OCI-LY7 (cell line): Measurements from ENCODE around the gene RARS2. TPM values are rescaled to one million over a fixed set of nuclear protein-coding genes. Genes with fewer than 3 reads are reported as not detected.

Source experiments
- BruUV-seq: library from RNA; stranded (reverse); fragments of 400-500 nt; replicated peaks from 2 replicates; lab custom pipeline; 2021; lab: Mats Ljungman, UMichigan
- CTCF ChIA-PET: fragments of 300-600 bp; sonication (Branson Sonifier 250); formaldehyde crosslinking; loops from one replicate; lab custom pipeline; 2022; ENCODE audit warnings: antibody characterized with exemption; ENCODE audit not compliant: unreplicated experiment; lab: Charles Lee
- POLR2A ChIA-PET: fragments of 300-600 bp; sonication (Branson Sonifier 250); formaldehyde crosslinking; loops from one replicate; lab custom pipeline; 2022; ENCODE audit warnings: antibody characterized with exemption; lab: Charles Lee
- DNase-seq: peaks from one replicate; pipeline ENCODE4 v3.0.0-alpha.2; 2015; ENCODE audit warnings: low spot score
- H2AFZ ChIP-seq: fragments of 200-600 bp; sonication (generic), shearing (Covaris generic); 2 replicates; pipeline ENCODE4 v1.6.1; 2014; ENCODE audit warnings: mild to moderate bottlenecking, antibody characterized with exemption, low read length, moderate library complexity
- H3K27ac ChIP-seq: fragments of 200-600 bp; sonication (generic); 2 replicates; pipeline ENCODE4 v1.5.1; 2014; ENCODE audit warnings: mixed run types, low read depth, mild to moderate bottlenecking, moderate library complexity, low read length, inconsistent platforms; ENCODE audit not compliant: poor library complexity, severe bottlenecking
- H3K36me3 ChIP-seq: fragments of 200-600 bp; sonication (generic); 2 replicates; pipeline ENCODE4 v1.6.1; 2014; ENCODE audit warnings: mild to moderate bottlenecking, antibody characterized with exemption, low read length, moderate library complexity, mixed read lengths; ENCODE audit not compliant: insufficient read depth
- H3K4me1 ChIP-seq: fragments of 200-600 bp; sonication (generic); 2 replicates; pipeline ENCODE4 v1.5.1; 2014; ENCODE audit warnings: mild to moderate bottlenecking, low read length; ENCODE audit not compliant: insufficient read depth, poor library complexity, severe bottlenecking
- H3K4me2 ChIP-seq: fragments of 200-600 bp; sonication (generic); 2 replicates; pipeline ENCODE4 v1.6.1; 2014; ENCODE audit warnings: mild to moderate bottlenecking, low read length
- H3K4me3 ChIP-seq: fragments of 200-600 bp; sonication (generic); 2 replicates; pipeline ENCODE4 v1.5.1; 2014; ENCODE audit warnings: mild to moderate bottlenecking, low read depth, low read length; ENCODE audit not compliant: poor library complexity, severe bottlenecking
- H3K79me2 ChIP-seq: fragments of 200-600 bp; sonication (generic); 2 replicates; pipeline ENCODE4 v1.6.1; 2016; ENCODE audit warnings: low read depth, mild to moderate bottlenecking, low read length, moderate library complexity, mixed read lengths; ENCODE audit not compliant: insufficient read depth
- H3K9me2 ChIP-seq: fragments of 200-600 bp; sonication (generic); 2 replicates; pipeline ENCODE4 v1.6.1; 2016; ENCODE audit warnings: mild to moderate bottlenecking, low read length, mixed read lengths; ENCODE audit not compliant: insufficient read depth
- H3K9me3 ChIP-seq: fragments of 200-600 bp; sonication (generic); 2 replicates; pipeline ENCODE4 v1.6.1; 2014; ENCODE audit warnings: mild to moderate bottlenecking, mixed run types, low read length, mixed read lengths
- H4K20me1 ChIP-seq: fragments of 200-600 bp; sonication (generic); 2 replicates; pipeline ENCODE4 v1.6.1; 2014; ENCODE audit warnings: mild to moderate bottlenecking, antibody characterized with exemption, low read length, moderate library complexity, mixed read lengths; ENCODE audit not compliant: insufficient read depth
- EZH2phosphoT487 ChIP-seq: fragments of 200-600 bp; sonication (generic); IDR thresholded peaks from 2 replicates; pipeline ENCODE4 v1.6.1; 2018; ENCODE audit warnings: low read depth, borderline replicate concordance, mild to moderate bottlenecking, mixed run types, antibody characterized with exemption, low read length, moderate library complexity, mixed read lengths
- intact Hi-C: fragments of 100-400 bp; cut with micrococcal nuclease; formaldehyde crosslinking; loops from one replicate; pipeline ENCODE4 v1.10.0; 2022; ENCODE audit not compliant: unreplicated experiment
- total RNA-seq, 2 experiments: library from RNA; depleted of rRNA in 1 of 2; stranded (reverse); fragments of >200 nt in 1 of 2; shearing (Covaris generic) in 1 of 2; gene quantifications; 2 replicates each; pipeline ENCODE4 v1.2.3, GENCODE V29; 2014 to 2022
- TF ChIP-seq, protein P1 (sequence below): fragments of 200-600 bp; sonication (generic); conservative IDR thresholded peaks from 2 replicates; pipeline ENCODE4 v1.5.1; 2014; ENCODE audit warnings: mild to moderate bottlenecking, antibody characterized with exemption, low read length, moderate library complexity, mixed read lengths

RARS2 gene
- total RNA-seq, 2 experiments from 2014 or later: 21.4 to 36.0 TPM

DNA sequence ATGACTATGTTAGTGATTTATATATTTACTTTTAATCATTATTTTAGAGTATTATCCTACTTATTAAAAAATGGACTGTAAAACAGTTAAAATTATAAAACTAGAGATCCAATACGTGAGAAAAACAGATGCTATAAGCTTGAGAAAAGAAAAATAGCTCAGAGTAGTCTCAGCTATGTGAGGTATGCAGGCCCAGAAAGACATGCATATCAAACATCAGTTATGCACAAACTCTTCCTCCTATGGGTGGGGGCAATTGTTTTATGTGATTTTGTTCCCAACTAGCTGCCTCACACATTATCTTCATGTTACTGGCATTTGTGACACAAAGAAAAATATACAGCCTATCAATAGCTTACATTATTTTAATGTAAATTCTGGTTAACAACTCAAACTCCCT is 28.8 kb downstream of the RARS2 start:
- Histone ChIP-seq H3K9me3 (no peaks in the 10 kb centered on the region), H3K9me2 (no peaks in the 10 kb centered on the region), H4K20me1 (no peaks in the 10 kb centered on the region), H3K4me1 (no peaks in the 10 kb centered on the region), H3K4me2 (no peak overlapping the region), H2AFZ (no peak overlapping the region), H3K79me2 (no peaks in the 10 kb centered on the region), H3K36me3 (peaks cover 83% of the 10 kb centered on the region), H3K4me3 (no peak overlapping the region), H3K27ac (no peak overlapping the region)
- intact Hi-C loops: no loop called here
- POLR2A ChIA-PET: interaction anchor here (0.6 to 1.2 kb wide), 3 partner anchors 15 to 54 kb away, joined by 3 read pairs; no protein-coding TSS in a partner anchor
- no TSS peak for BruUV-seq
- no peak for DNase-seq
- CTCF ChIA-PET: no interaction called here
- TF ChIP-seq, protein P1, sequence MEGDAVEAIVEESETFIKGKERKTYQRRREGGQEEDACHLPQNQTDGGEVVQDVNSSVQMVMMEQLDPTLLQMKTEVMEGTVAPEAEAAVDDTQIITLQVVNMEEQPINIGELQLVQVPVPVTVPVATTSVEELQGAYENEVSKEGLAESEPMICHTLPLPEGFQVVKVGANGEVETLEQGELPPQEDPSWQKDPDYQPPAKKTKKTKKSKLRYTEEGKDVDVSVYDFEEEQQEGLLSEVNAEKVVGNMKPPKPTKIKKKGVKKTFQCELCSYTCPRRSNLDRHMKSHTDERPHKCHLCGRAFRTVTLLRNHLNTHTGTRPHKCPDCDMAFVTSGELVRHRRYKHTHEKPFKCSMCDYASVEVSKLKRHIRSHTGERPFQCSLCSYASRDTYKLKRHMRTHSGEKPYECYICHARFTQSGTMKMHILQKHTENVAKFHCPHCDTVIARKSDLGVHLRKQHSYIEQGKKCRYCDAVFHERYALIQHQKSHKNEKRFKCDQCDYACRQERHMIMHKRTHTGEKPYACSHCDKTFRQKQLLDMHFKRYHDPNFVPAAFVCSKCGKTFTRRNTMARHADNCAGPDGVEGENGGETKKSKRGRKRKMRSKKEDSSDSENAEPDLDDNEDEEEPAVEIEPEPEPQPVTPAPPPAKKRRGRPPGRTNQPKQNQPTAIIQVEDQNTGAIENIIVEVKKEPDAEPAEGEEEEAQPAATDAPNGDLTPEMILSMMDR: no peak
- no peak for TF ChIP-seq EZH2phosphoT487

- peaks cover 82% of the 10 kb centered on the region for H3K36me3 ChIP-seq
- DNase-seq: no peak
- no peaks in the 10 kb centered on the region for H3K79me2 ChIP-seq
- H3K4me3 ChIP-seq: no peak overlapping the region
- BruUV-seq: no TSS peak
- H3K9me2 ChIP-seq: no peaks in the 10 kb centered on the region
- no peak overlapping the region for H3K27ac ChIP-seq
- H3K9me3 ChIP-seq: no peaks in the 10 kb centered on the region
- no peak overlapping the region for H3K4me2 ChIP-seq
- TF ChIP-seq EZH2phosphoT487: no peak
- TF ChIP-seq, protein P1: no peak
- H4K20me1 ChIP-seq: no peaks in the 10 kb centered on the region
- intact Hi-C loops: no loop called here
- ChIA-PET CTCF (no interaction called here), POLR2A (interaction anchor here (0.6 kb wide), 1 partner anchor 1338 kb away, joined by 3 read pairs; no protein-coding TSS in a partner anchor)
- H3K4me1 ChIP-seq: no peaks in the 10 kb centered on the region
- no peak overlapping the region for H2AFZ ChIP-seq
Observed at GRCh38 chr6:87558446-87558845, 31.3 kb downstream of the RARS2 start.

GRCh38 chr6:87555506-87555905 is 34.3 kb downstream of the RARS2 start:
- H3K27ac ChIP-seq: no peak overlapping the region
- no peaks in the 10 kb centered on the region for H3K79me2 ChIP-seq

More at GRCh38 chr6:87555506-87555905, 34.3 kb downstream of the RARS2 start:
- BruUV-seq: no TSS peak
- Histone ChIP-seq H2AFZ (no peak overlapping the region), H3K36me3 (peaks cover 73% of the 10 kb centered on the region), H3K4me3 (no peak overlapping the region), H3K4me2 (no peak overlapping the region), H3K9me2 (no peaks in the 10 kb centered on the region), H4K20me1 (no peaks in the 10 kb centered on the region), H3K4me1 (no peaks in the 10 kb centered on the region), H3K9me3 (no peaks in the 10 kb centered on the region)
- no peak for TF ChIP-seq EZH2phosphoT487
- TF ChIP-seq, protein P1: no peak
- intact Hi-C loops: no loop called here
- no peak for DNase-seq
- ChIA-PET POLR2A (no interaction called here), CTCF (no interaction called here)
